Subcutaneous adipose tissue (tissue), 4 donors: ENCODE results near the gene ACTN3. TPM values are rescaled to one million over a fixed set of nuclear protein-coding genes. Genes with fewer than 3 reads are reported as not detected.

Source experiments
- total RNA-seq, 4 donors: library from RNA; depleted of rRNA; stranded (reverse); fragments of >200 nt; gene quantifications; one replicate each; pipeline ENCODE4 v1.1.0, GENCODE V29; 2016
- TF ChIP-seq, protein P1 (sequence below): fragments of 450-650 bp; IDR thresholded peaks from one replicate; pipeline ENCODE4 v1.5.1; 2016; ENCODE audit warnings: low read depth, mild to moderate bottlenecking, control low read depth, antibody characterized with exemption, moderate library complexity

ACTN3 gene
- total RNA-seq, 4 donors from 2014 or later: 0.22 TPM; not detected in 3

GRCh38 chr11:66586136-66586535 is 39.4 kb downstream of the ACTN3 start:
- TF ChIP-seq, protein P1, sequence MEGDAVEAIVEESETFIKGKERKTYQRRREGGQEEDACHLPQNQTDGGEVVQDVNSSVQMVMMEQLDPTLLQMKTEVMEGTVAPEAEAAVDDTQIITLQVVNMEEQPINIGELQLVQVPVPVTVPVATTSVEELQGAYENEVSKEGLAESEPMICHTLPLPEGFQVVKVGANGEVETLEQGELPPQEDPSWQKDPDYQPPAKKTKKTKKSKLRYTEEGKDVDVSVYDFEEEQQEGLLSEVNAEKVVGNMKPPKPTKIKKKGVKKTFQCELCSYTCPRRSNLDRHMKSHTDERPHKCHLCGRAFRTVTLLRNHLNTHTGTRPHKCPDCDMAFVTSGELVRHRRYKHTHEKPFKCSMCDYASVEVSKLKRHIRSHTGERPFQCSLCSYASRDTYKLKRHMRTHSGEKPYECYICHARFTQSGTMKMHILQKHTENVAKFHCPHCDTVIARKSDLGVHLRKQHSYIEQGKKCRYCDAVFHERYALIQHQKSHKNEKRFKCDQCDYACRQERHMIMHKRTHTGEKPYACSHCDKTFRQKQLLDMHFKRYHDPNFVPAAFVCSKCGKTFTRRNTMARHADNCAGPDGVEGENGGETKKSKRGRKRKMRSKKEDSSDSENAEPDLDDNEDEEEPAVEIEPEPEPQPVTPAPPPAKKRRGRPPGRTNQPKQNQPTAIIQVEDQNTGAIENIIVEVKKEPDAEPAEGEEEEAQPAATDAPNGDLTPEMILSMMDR: no peak

DNA sequence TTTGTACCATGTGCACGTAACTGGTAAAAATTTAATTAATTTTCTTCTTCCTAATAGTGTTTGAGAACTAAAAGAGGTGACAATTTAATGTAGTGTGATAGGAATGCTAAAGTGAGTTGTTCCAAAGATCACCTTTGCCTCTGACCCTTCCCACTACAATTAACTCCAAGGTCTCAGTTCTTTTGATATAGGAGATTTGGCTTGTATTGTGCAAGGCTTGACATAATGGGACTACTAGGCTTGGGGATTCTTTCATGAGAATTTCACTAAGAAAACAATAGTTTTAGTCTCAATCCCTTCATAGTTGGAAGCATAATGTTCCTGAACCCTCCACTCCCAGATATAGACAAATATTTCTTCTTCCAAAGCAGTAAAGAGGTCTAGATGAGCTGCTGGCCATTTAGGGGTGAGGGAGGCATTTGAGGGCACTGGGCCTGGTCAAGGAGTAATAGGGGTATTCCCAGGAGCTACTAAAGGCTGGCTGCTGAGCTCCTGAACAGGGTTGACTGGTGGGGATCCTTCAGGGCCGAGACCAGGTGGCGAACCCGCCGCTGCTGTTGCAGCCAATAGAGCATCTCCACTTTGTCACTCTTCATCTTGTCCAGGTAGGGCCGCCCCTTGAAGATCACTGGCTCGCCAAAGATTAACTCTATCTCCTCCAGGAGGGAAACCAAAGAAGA is 43.4 kb downstream of the ACTN3 start:
- TF ChIP-seq, protein P1: no peak

GRCh38 chr11:66591175-66591574 is 44.5 kb downstream of the ACTN3 start:
- TF ChIP-seq, protein P1: no peak

GRCh38 chr11:66592457-66593302 is 46.0 kb downstream of the ACTN3 start, which contains the start of the genes CCDC87 and CCS:
Gene CCDC87, minus strand, starts transcription at chr11:66593063. Its CDS starts 48 bp downstream, at chr11:66593015.
Gene CCS, plus strand, starts transcription at chr11:66593185. Its CDS starts 77 bp downstream, at chr11:66593262.
- TF ChIP-seq, protein P1: no peak

GRCh38 chr11:66593303-66593635 is 46.6 kb downstream of the ACTN3 start:
- TF ChIP-seq, protein P1: no peak

GRCh38 chr11:66593650-66594049 is 46.9 kb downstream of the ACTN3 start:
- TF ChIP-seq, protein P1: no peak

GRCh38 chr11:66595245-66595904 is 48.7 kb downstream of the ACTN3 start:
- TF ChIP-seq, protein P1: no peak
